MM.1S (cell line): Measurements from ENCODE around the gene SLC22A1.

Experiments
- CTCF ChIP-seq: fragments of 300-600 bp; sonication (generic); IDR thresholded peaks from 2 replicates; pipeline ENCODE4 v1.5.1; 2016; ENCODE audit warnings: antibody characterized with exemption, low read length, mixed read lengths
- EZH2 ChIP-seq: fragments of 300-600 bp; sonication (generic); optimal IDR thresholded peaks from 2 replicates; pipeline ENCODE3; 2017; ENCODE audit warnings: low read depth, mild to moderate bottlenecking, antibody characterized with exemption, low read length, mixed read lengths
- EZH2phosphoT487 ChIP-seq: fragments of 300-600 bp; sonication (generic); IDR thresholded peaks from 2 replicates; pipeline ENCODE4 v1.6.1; 2018; ENCODE audit warnings: antibody characterized with exemption, low read length

- TF ChIP-seq CTCF (no peak), EZH2 (no peak), EZH2phosphoT487 (no peak)
These were observed 6.6 kb downstream of the SLC22A1 start for GRCh38 chr6:160128125-160128683.
